Measurements from ENCODE around the gene SH2B2.

DNA sequence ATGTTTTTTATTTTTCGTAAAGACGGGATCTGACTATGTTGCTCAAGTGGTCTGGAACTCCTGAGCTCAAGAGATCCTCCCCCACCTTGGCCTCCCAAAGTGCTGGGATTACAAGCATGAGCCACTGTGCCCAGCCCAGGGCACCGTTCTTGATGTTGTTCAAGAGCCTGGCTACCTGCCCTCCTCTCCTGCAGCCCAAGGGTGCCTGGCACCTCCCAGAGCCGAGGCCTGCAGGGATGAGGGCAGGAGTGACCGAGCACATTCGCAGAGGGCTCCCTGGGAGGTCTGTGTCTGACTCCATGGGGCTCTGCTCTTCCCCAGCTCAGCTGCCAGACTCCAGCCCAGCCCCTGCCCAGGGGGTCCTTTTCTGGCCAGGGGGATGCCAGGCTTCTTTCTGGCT, 15.4 kb downstream of the SH2B2 start:
- no peak for TF ChIP-seq CTCF (IDR thresholded peaks at IDR 0.05; ENCODE audit: extremely low read depth in 1 of 2, insufficient read depth in 1 of 2, low read depth in 1 of 2, low read length in 2 of 2)
- no peak for TF ChIP-seq EZH2 (IDR thresholded peaks at IDR 0.05; ENCODE audit: borderline replicate concordance, low read depth, low read length, severe bottlenecking)
- TF ChIP-seq POLR2A (IDR thresholded peaks at IDR 0.05; ENCODE audit: low read depth, low read length) = no peak
- TF ChIP-seq MYC (IDR thresholded peaks at IDR 0.05; ENCODE audit: low read depth, low read length) = no peak
- TF ChIP-seq POLR2AphosphoS5 (IDR thresholded peaks at IDR 0.05; ENCODE audit: insufficient read depth, low read depth, low read length) = no peak
- no peak for TF ChIP-seq FOS (IDR thresholded peaks at IDR 0.05; ENCODE audit: borderline replicate concordance, insufficient read depth, low read length)
- TF ChIP-seq JUN (IDR thresholded peaks at IDR 0.05; ENCODE audit: borderline replicate concordance, insufficient read depth, insufficient read length, low read depth) = no peak
- no peak for TF ChIP-seq MAX (IDR thresholded peaks at IDR 0.05; ENCODE audit: insufficient read depth, insufficient read length)
- no peak for TF ChIP-seq GATA2 (IDR thresholded peaks at IDR 0.05; ENCODE audit: insufficient read depth, insufficient read length, low read depth, low read length)

All from endothelial cell of umbilical vein (primary cell).